ENCODE measurements around the gene PRKCH.

Gene PRKCH

DNA sequence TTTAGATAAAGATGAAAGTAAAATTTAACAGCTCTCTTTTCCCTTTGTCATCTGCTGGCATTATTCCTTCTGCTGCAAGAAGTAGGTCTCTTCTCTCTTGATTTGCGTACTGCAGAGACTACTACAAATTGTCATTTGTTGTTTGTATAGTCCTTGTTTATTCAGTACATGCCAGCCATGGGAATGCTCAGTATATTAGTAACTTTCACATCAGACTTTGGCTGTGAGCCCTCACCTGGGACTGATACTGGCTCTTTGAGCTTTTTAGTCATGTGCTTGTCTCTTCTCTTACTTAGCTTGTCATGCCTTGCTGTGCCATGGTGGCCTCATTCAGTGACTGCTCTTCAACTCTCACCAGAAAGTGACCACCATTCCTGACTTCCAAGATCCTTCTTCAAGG, 169.8 kb downstream of the PRKCH start:
- DNase-seq (ENCODE audit: insufficient read length, low spot score): no peak
- no peak for FAIRE-seq

GRCh38 chr14:61491876-61492434, 170.6 kb downstream of the PRKCH start:
- FAIRE-seq: no peak
- TF ChIP-seq SPI1 (IDR thresholded peaks at IDR 0.05; ENCODE audit: low read depth, low read length): no peak
- TF ChIP-seq POLR2A (IDR thresholded peaks at IDR 0.05; ENCODE audit: low read depth, low read length): no peak
- TF ChIP-seq PAX5 (IDR thresholded peaks at IDR 0.05; ENCODE audit: insufficient read depth, low read length, severe bottlenecking): no peak
- no peak for TF ChIP-seq POLR2AphosphoS5 (IDR thresholded peaks at IDR 0.05; ENCODE audit: low read depth, low read length)
- no peak for TF ChIP-seq POU2F2 (IDR thresholded peaks at IDR 0.05; ENCODE audit: low read depth, low read length)
- no peak for DNase-seq (ENCODE audit: insufficient read length, low spot score)

More for the DNA sequence above, 169.8 kb downstream of the PRKCH start:
- TF ChIP-seq POU2F2 (IDR thresholded peaks at IDR 0.05; ENCODE audit: low read depth, low read length): no peak
- TF ChIP-seq POLR2AphosphoS5 (IDR thresholded peaks at IDR 0.05; ENCODE audit: low read depth, low read length): no peak
- no peak for TF ChIP-seq POLR2A (IDR thresholded peaks at IDR 0.05; ENCODE audit: low read depth, low read length)
- no peak for TF ChIP-seq PAX5 (IDR thresholded peaks at IDR 0.05; ENCODE audit: insufficient read depth, low read length, severe bottlenecking)
- no peak for TF ChIP-seq SPI1 (IDR thresholded peaks at IDR 0.05; ENCODE audit: low read depth, low read length)
- TF ChIP-seq TAF1 (IDR thresholded peaks at IDR 0.05; ENCODE audit: low read depth, low read length): no peak

DNA sequence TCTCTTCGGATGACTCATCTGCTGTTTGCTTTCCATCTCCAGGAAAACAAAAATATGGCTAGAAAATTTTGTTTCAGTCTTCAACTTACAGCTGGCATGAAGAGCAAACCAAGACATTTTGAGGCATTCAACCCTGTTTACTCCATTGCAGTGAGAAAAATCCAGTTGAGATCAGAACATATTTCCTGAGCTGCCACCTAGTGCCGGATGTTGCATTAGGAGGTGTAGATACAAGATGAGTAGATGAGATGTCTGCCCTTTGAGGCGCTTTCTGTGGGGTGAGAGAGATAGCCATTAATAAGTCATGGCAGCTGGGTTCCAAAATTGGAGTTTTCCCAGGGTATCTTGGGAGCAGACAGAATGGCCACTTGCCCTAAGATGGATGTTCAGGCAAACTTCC, 171.1 kb downstream of the PRKCH start:
- FAIRE-seq (no peak), DNase-seq (ENCODE audit: insufficient read length, low spot score) (no peak)
- no peak for TF ChIP-seq POU2F2 (IDR thresholded peaks at IDR 0.05; ENCODE audit: low read depth, low read length)
- TF ChIP-seq SPI1 (IDR thresholded peaks at IDR 0.05; ENCODE audit: low read depth, low read length): no peak
- TF ChIP-seq TAF1 (IDR thresholded peaks at IDR 0.05; ENCODE audit: low read depth, low read length): no peak
- TF ChIP-seq POLR2A (IDR thresholded peaks at IDR 0.05; ENCODE audit: low read depth, low read length): no peak
- TF ChIP-seq POLR2AphosphoS5 (IDR thresholded peaks at IDR 0.05; ENCODE audit: low read depth, low read length): no peak
- no peak for TF ChIP-seq PAX5 (IDR thresholded peaks at IDR 0.05; ENCODE audit: insufficient read depth, low read length, severe bottlenecking)

GRCh38 chr14:61493239-61493638, 171.9 kb downstream of the PRKCH start:
- no peak for DNase-seq (ENCODE audit: insufficient read length, low spot score)
- FAIRE-seq: no peak
- no peak for TF ChIP-seq POU2F2 (IDR thresholded peaks at IDR 0.05; ENCODE audit: low read depth, low read length)
- TF ChIP-seq TAF1 (IDR thresholded peaks at IDR 0.05; ENCODE audit: low read depth, low read length): no peak
- TF ChIP-seq SPI1 (IDR thresholded peaks at IDR 0.05; ENCODE audit: low read depth, low read length): no peak

GRCh38 chr14:61494018-61494417, 172.6 kb downstream of the PRKCH start:
- FAIRE-seq: no peak
- TF ChIP-seq POU2F2 (IDR thresholded peaks at IDR 0.05; ENCODE audit: low read depth, low read length) (no peak), TAF1 (IDR thresholded peaks at IDR 0.05; ENCODE audit: low read depth, low read length) (no peak), POLR2A (IDR thresholded peaks at IDR 0.05; ENCODE audit: low read depth, low read length) (no peak), SPI1 (IDR thresholded peaks at IDR 0.05; ENCODE audit: low read depth, low read length) (no peak), POLR2AphosphoS5 (IDR thresholded peaks at IDR 0.05; ENCODE audit: low read depth, low read length) (no peak), PAX5 (IDR thresholded peaks at IDR 0.05; ENCODE audit: insufficient read depth, low read length, severe bottlenecking) (no peak)

DNA sequence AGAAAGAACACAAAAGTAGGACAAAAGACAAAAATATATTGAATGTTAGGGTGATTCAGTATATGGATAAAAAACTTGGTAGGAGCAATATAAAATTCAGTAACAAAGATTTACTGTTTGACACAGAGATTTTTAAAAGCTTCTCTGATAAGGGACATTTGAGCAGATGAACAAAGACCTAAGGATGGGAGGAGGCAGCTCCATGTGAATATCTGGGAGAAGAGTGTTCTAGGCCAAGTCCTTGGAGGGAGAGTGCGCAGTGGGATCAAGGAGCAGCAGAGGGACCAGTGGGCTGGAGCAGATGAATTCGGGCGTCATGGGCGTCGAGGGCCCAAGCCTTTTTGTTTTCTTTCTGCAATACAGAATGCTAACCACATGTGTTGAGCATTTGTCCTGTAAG, 174.4 kb downstream of the PRKCH start:
- no peak for FAIRE-seq
- no peak for DNase-seq (ENCODE audit: insufficient read length, low spot score)
- no peak for TF ChIP-seq PAX5 (IDR thresholded peaks at IDR 0.05; ENCODE audit: insufficient read depth, low read length, severe bottlenecking)

More at GRCh38 chr14:61494018-61494417, 172.6 kb downstream of the PRKCH start:
- DNase-seq (ENCODE audit: insufficient read length, low spot score): no peak

DNA sequence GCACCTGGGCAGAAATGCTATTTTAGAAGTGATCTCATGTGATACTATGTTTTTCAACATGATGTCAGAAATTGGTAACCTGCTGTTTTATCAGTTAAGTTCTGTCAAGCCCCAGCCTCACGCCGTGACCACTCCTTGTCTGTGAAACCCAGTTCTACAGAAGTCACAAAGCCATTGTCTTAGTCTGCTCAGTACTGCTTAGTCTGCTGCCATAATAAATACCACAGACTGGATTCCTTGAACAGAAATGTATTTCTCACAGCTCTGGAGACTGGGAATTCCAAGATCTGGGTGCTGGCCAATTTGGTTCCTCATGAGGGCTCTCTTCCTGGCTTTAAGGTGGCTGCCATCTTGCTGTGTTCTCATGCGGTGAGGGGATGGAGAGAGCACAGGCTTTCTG, 176.9 kb downstream of the PRKCH start:
- no peak for DNase-seq (ENCODE audit: insufficient read length, low spot score)
- no peak for FAIRE-seq
- TF ChIP-seq POLR2A (IDR thresholded peaks at IDR 0.05; ENCODE audit: low read depth, low read length) (no peak), SPI1 (IDR thresholded peaks at IDR 0.05; ENCODE audit: low read depth, low read length) (no peak), TAF1 (IDR thresholded peaks at IDR 0.05; ENCODE audit: low read depth, low read length) (no peak), POU2F2 (IDR thresholded peaks at IDR 0.05; ENCODE audit: low read depth, low read length) (no peak), POLR2AphosphoS5 (IDR thresholded peaks at IDR 0.05; ENCODE audit: low read depth, low read length) (no peak), PAX5 (IDR thresholded peaks at IDR 0.05; ENCODE audit: insufficient read depth, low read length, severe bottlenecking) (no peak)

DNA sequence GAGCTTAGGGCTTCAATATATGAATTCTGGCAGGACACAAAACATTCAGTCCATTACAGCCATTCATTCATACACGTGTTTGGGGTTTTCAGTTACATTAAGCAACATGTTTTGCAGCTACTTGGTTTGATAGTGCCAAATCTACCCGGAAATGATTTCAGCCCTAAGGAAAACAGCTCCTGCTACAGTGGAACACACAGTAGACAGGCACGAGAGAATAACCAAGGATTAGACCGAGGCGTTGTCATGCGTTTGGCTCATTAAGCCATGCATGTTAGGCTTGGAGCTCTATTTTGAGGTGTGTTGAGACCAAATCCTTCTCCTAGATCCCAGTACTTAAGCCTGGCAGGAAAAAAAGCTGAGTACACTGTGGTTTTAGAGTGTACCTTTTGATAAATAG, 177.4 kb downstream of the PRKCH start:
- TF ChIP-seq POLR2A (IDR thresholded peaks at IDR 0.05; ENCODE audit: low read depth, low read length) (no peak), SPI1 (IDR thresholded peaks at IDR 0.05; ENCODE audit: low read depth, low read length) (no peak), POU2F2 (IDR thresholded peaks at IDR 0.05; ENCODE audit: low read depth, low read length) (no peak), PAX5 (IDR thresholded peaks at IDR 0.05; ENCODE audit: insufficient read depth, low read length, severe bottlenecking) (no peak), POLR2AphosphoS5 (IDR thresholded peaks at IDR 0.05; ENCODE audit: low read depth, low read length) (no peak), TAF1 (IDR thresholded peaks at IDR 0.05; ENCODE audit: low read depth, low read length) (no peak)
- FAIRE-seq (no peak), DNase-seq (ENCODE audit: insufficient read length, low spot score) (no peak)

DNA sequence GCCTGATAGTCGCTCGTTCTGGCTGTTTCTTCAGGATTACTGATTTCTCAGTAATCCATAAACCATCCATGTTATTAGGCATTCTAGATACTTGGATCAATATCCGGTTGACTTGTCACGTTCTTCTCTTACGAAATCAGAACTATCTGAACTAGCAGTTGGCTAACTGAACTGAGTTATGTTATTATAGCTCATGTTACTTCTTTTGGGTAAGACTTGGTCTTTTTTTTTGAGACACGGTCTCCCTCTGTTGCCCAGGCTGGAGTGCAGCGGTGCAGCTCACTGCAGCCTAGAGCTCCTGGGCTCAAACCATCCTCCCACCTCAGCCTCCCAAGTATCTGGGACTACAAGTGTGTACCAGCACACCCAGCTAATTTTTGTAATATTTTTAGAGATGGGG, 178.6 kb downstream of the PRKCH start:
- FAIRE-seq (no peak), DNase-seq (ENCODE audit: insufficient read length, low spot score) (no peak)
- TF ChIP-seq TAF1 (IDR thresholded peaks at IDR 0.05; ENCODE audit: low read depth, low read length): no peak
- TF ChIP-seq PAX5 (IDR thresholded peaks at IDR 0.05; ENCODE audit: insufficient read depth, low read length, severe bottlenecking): no peak
- no peak for TF ChIP-seq POLR2AphosphoS5 (IDR thresholded peaks at IDR 0.05; ENCODE audit: low read depth, low read length)
- TF ChIP-seq POU2F2 (IDR thresholded peaks at IDR 0.05; ENCODE audit: low read depth, low read length): no peak
- TF ChIP-seq SPI1 (IDR thresholded peaks at IDR 0.05; ENCODE audit: low read depth, low read length): no peak
- TF ChIP-seq POLR2A (IDR thresholded peaks at IDR 0.05; ENCODE audit: low read depth, low read length): no peak

GRCh38 chr14:61501714-61502458, 180.5 kb downstream of the PRKCH start:
- DNase-seq (ENCODE audit: insufficient read length, low spot score) (no peak), FAIRE-seq (no peak)
- TF ChIP-seq POLR2AphosphoS5 (IDR thresholded peaks at IDR 0.05; ENCODE audit: low read depth, low read length): peak; percentile 50
- TF ChIP-seq TAF1 (IDR thresholded peaks at IDR 0.05; ENCODE audit: low read depth, low read length): no peak
- TF ChIP-seq POLR2A (IDR thresholded peaks at IDR 0.05; ENCODE audit: low read depth, low read length): peak; percentile 75; the same call in 1 of the 2 replicates
- TF ChIP-seq PAX5 (IDR thresholded peaks at IDR 0.05; ENCODE audit: insufficient read depth, low read length, severe bottlenecking): no peak
- peak; percentile 96 for TF ChIP-seq POU2F2 (IDR thresholded peaks at IDR 0.05; ENCODE audit: low read depth, low read length)
- TF ChIP-seq SPI1 (IDR thresholded peaks at IDR 0.05; ENCODE audit: low read depth, low read length): 0 out of 2 replicates have a peak, but pooled peaks have one; percentile 33
